K562 (cell line): ENCODE data around the gene RPS6KL1. TPM values are rescaled to one million over a fixed set of nuclear protein-coding genes. Genes with fewer than 3 reads are reported as not detected.

Experiments used
- ATAC-seq: fragments of 200-7000 bp; cut with Tn5 transposase; 3 replicates; pipeline ENCODE4 v1.9.1; 2020; ENCODE audit warnings: moderate library complexity
- BruUV-seq: library from RNA; stranded (reverse); fragments of 400-500 nt; replicated peaks from 2 replicates; lab custom pipeline; 2021; lab: Mats Ljungman, UMichigan
- CTCF ChIA-PET: fragments of 300-600 bp; formaldehyde crosslinking; extraction: SDS; loops from one replicate; lab custom pipeline; 2021; ENCODE audit warnings: low intra/inter-chr PET ratio; lab: Yijun Ruan, JAX
- POLR2A ChIA-PET: fragments of 300-600, 350-650 bp; sonication (Branson Sonifier 250); formaldehyde crosslinking; extraction: SDS; loops from one replicate; lab custom pipeline; 2021; ENCODE audit warnings: antibody characterized with exemption, inconsistent platforms; lab: Yijun Ruan, JAX
- DNase-seq, 4 experiments: peaks; one replicate each; pipeline versions ENCODE4 v3.0.0 to v3.0.0-alpha.2; 2011 to 2018; ENCODE audit warnings: low spot score in 3 of 4, mixed read lengths in 3 of 4; ENCODE audit errors: extremely low read depth in 1 of 4
- FAIRE-seq: peaks from 2 replicates; lab custom pipeline; 2011; peaks lifted over from hg19 to GRCh38; lab: Jason Lieb, UNC
- H2AFZ ChIP-seq: 2 replicates; pipeline ENCODE4 v1.6.0; 2011; ENCODE audit warnings: low read depth, low read length, control low read depth, inconsistent platforms
- H3K27ac ChIP-seq: fragments of 200-600 bp; 3 replicates; pipeline ENCODE4 v1.8.0; 2011; ENCODE audit warnings: low read depth, mild to moderate bottlenecking, control low read depth, inconsistent platforms, low read length, moderate library complexity, mixed read lengths; ENCODE audit errors: extremely low read depth
- H3K27me3 ChIP-seq, 2 experiments: fragments of 300-600 bp in 1 of 2; 2 replicates in 1 of 2; 3 replicates in 1 of 2; pipeline versions ENCODE4 v1.6.0 to v1.8.0; 2011; ENCODE audit warnings: inconsistent platforms in 2 of 2, low read length in 2 of 2, mild to moderate bottlenecking in 1 of 2, mixed read lengths in 1 of 2, moderate library complexity in 1 of 2; ENCODE audit not compliant: control insufficient read depth in 2 of 2, insufficient read depth in 2 of 2
- H3K36me3 ChIP-seq: fragments of 300-600 bp; 3 replicates; pipeline ENCODE4 v1.8.0; 2011; ENCODE audit warnings: mild to moderate bottlenecking, low read length, inconsistent platforms; ENCODE audit not compliant: control insufficient read depth, insufficient read depth
- H3K4me1 ChIP-seq, 2 experiments: fragments of 200-600 bp in 1 of 2; replicated peaks in 1 of 2; 2 replicates in 1 of 2; 3 replicates in 1 of 2; pipeline versions ENCODE4 v1.5.1 to v1.8.0; 2011; ENCODE audit warnings: inconsistent platforms in 2 of 2, low read length in 2 of 2, mild to moderate bottlenecking in 1 of 2, mixed read lengths in 1 of 2, moderate library complexity in 1 of 2; ENCODE audit not compliant: control insufficient read depth in 2 of 2, insufficient read depth in 2 of 2
- H3K4me2 ChIP-seq: 2 replicates; pipeline ENCODE4 v1.6.1; 2011; ENCODE audit warnings: low read length, control low read depth, inconsistent platforms, mixed read lengths; ENCODE audit not compliant: insufficient read depth
- H3K4me3 ChIP-seq: fragments of 200-600 bp; sonication (generic), shearing (Covaris generic); 2 replicates; pipeline ENCODE4 v1.5.1; 2016; ENCODE audit warnings: control low read depth, inconsistent platforms
- H3K79me2 ChIP-seq: fragments of 200-600 bp; 3 replicates; pipeline ENCODE4 v1.8.0; 2011; ENCODE audit warnings: low read length, inconsistent platforms; ENCODE audit not compliant: control insufficient read depth, insufficient read depth
- H3K9ac ChIP-seq, 2 experiments: 2 replicates each; pipeline versions ENCODE4 v1.6.0 to v1.6.1; 2011; ENCODE audit warnings: low read depth in 2 of 2, low read length in 2 of 2, control low read depth in 1 of 2, inconsistent platforms in 1 of 2, mild to moderate bottlenecking in 1 of 2, mixed read lengths in 1 of 2; ENCODE audit not compliant: insufficient read depth in 1 of 2
- H3K9me1 ChIP-seq: one replicate; pipeline ENCODE4 v1.6.0; 2011; ENCODE audit warnings: inconsistent platforms, mild to moderate bottlenecking, low read length, moderate library complexity; ENCODE audit not compliant: control insufficient read depth, insufficient read depth
- H3K9me3 ChIP-seq: replicated peaks from 2 replicates; pipeline ENCODE4 v1.5.1; 2011; ENCODE audit warnings: low read depth, low read length, inconsistent platforms; ENCODE audit not compliant: control insufficient read depth, insufficient read depth
- H4K20me1 ChIP-seq: replicated peaks from 2 replicates; pipeline ENCODE4 v1.6.1; 2011; ENCODE audit warnings: low read length, inconsistent platforms, mixed read lengths; ENCODE audit not compliant: control insufficient read depth, insufficient read depth
- BCL6 ChIP-seq: fragments of 250-450 bp; sonication (Bioruptor Pico); IDR thresholded peaks from 2 replicates; pipeline ENCODE4 v1.4.0; 2020
- CREB5 ChIP-seq: fragments of 250-450 bp; sonication (Bioruptor Pico); IDR thresholded peaks from 2 replicates; pipeline ENCODE4 v1.5.0; 2020; ENCODE audit warnings: mild to moderate bottlenecking
- KLF13 ChIP-seq: fragments of 450-650 bp; IDR thresholded peaks from 2 replicates; pipeline ENCODE4 v1.6.1; 2016; ENCODE audit warnings: missing genetic modification characterization, low read depth, mild to moderate bottlenecking, missing compliant biosample characterization, moderate library complexity, borderline replicate concordance
- MCM7 ChIP-seq, 2 experiments: fragments of 450-650 bp; IDR thresholded peaks; 2 replicates each; pipeline ENCODE4 v1.6.1; 2016 to 2018
- MLLT1 ChIP-seq, 2 experiments: fragments of 450-650 bp; IDR thresholded peaks; 2 replicates each; pipeline ENCODE4 v1.6.1; 2016
- PHF21A ChIP-seq: fragments of 450-650 bp; IDR thresholded peaks from 2 replicates; pipeline ENCODE4 v1.6.1; 2017; ENCODE audit warnings: low read depth, borderline replicate concordance
- RFX1 ChIP-seq: fragments of 450-650 bp; IDR thresholded peaks from 2 replicates; pipeline ENCODE4 v1.6.1; 2016; ENCODE audit warnings: mild to moderate bottlenecking, moderate library complexity
- TCF7 ChIP-seq: sonication (generic); IDR thresholded peaks from 2 replicates; pipeline ENCODE4 v1.6.1; 2016; ENCODE audit warnings: antibody characterized with exemption, borderline replicate concordance
- TRIM24 ChIP-seq, 2 experiments: fragments of 450-650 bp; IDR thresholded peaks; 2 replicates each; pipeline ENCODE4 v1.6.1; 2016
- ZBTB9 ChIP-seq: fragments of 450-650 bp; formaldehyde crosslinking; IDR thresholded peaks from 2 replicates; pipeline ENCODE4 v1.4.0; 2020; ENCODE audit warnings: mild to moderate bottlenecking, moderate library complexity
- ZHX1 ChIP-seq: fragments of 150-350 bp; conservative IDR thresholded peaks from 2 replicates; pipeline ENCODE4 v1.6.1; 2014; ENCODE audit warnings: low read length
- ZKSCAN8 ChIP-seq: fragments of 200-800 bp; sonication (Bioruptor generic); IDR thresholded peaks from 2 replicates; pipeline ENCODE4 v1.6.1; 2016; ENCODE audit warnings: missing genetic modification characterization, missing compliant biosample characterization
- ZNF408 ChIP-seq: fragments of 250-450 bp; sonication (Bioruptor Pico); IDR thresholded peaks from 2 replicates; pipeline ENCODE4 v1.4.0; 2020; ENCODE audit warnings: low read depth, mild to moderate bottlenecking, moderate library complexity
- WGBS: fragments of 100-300 bp; shearing (Covaris generic); methylation state at CpG from one replicate; pipeline ENCODE4 v1.1.6; 2016; ENCODE audit warnings: low coverage, mixed read lengths; ENCODE audit not compliant: insufficient coverage; ENCODE audit errors: missing lambda C conversion rate; 5-methylcytosine and 5-hydroxymethylcytosine counted together
- in situ Hi-C: fragments of 300-500 bp; cut with MboI; formaldehyde crosslinking; loops from 4 replicates; pipeline ENCODE4 v1.15.0; 2018; ENCODE audit warnings: inconsistent platforms, mixed read lengths
- intact Hi-C: fragments of 100-400 bp; cut with micrococcal nuclease; formaldehyde crosslinking; loops from 2 replicates; pipeline ENCODE4 v1.14.2; 2022
- polyA plus RNA-seq, 8 experiments: library from polyadenylated mRNA; depleted of rRNA in 4 of 8; stranded (reverse) in 5 of 8; unstranded in 3 of 8; fragments of >200 nt; fragmentation: Nextera tagmentation in 2 of 8; fragmentation: Illumina TruSeq in 1 of 8; extraction: Ambion mirVana in 2 of 8; extraction: Trizol in 1 of 8; gene quantifications; 2 replicates each; pipeline versions ENCODE4 v1.2.1 to v1.2.3, GENCODE V29; 2011 to 2014; ENCODE audit warnings: inconsistent platforms in 1 of 8, missing spikeins in 1 of 8
- total RNA-seq, 7 experiments: library from RNA; depleted of rRNA in 6 of 7; stranded (reverse); fragments of >200 nt in 6 of 7; fragmentation: Illumina TruSeq in 2 of 7; extraction: Trizol in 2 of 7; gene quantifications; 2 replicates each; pipeline versions ENCODE4 v1.2.1 to v1.2.3, GENCODE V29; 2011 to 2021; ENCODE audit warnings: low replicate concordance in 1 of 7

RPS6KL1 gene
- total and polyA plus RNA-seq, 9 of the 15 experiments (the other 6 are each of a cell fraction or from before 2014, with no cell fraction given) = 0.91 to 15.5 (median 8.1) TPM

- no peak overlapping the region for H3K4me3 ChIP-seq
- no peaks in the 10 kb centered on the region for H3K9me3 ChIP-seq
- no peaks in the 10 kb centered on the region for H3K9me1 ChIP-seq
- no peaks in the 10 kb centered on the region for H3K27me3 ChIP-seq
- no peak for TF ChIP-seq TRIM24 (IDR thresholded peaks at IDR 0.05)
- no peak for TF ChIP-seq RFX1
- no peak for TF ChIP-seq ZKSCAN8 (CRISPR knock-in tag)
- no peak for TF ChIP-seq CREB5 (CRISPR knock-in tag)
- no peak for TF ChIP-seq BCL6 (CRISPR knock-in tag)
- no peak for TF ChIP-seq MLLT1 (IDR thresholded peaks at IDR 0.05)
- TF ChIP-seq ZNF408 (CRISPR knock-in tag) = no peak
- TF ChIP-seq ZBTB9 (CRISPR knock-in tag) = no peak
- TF ChIP-seq KLF13 (tag) = no peak
- no peak for TF ChIP-seq ZHX1
- no peak for TF ChIP-seq PHF21A
- no peak for TF ChIP-seq MCM7 (IDR thresholded peaks at IDR 0.05)
- TF ChIP-seq TCF7 = no peak
- no peak overlapping the region for H3K4me2 ChIP-seq
- BruUV-seq = no TSS peak
- ATAC-seq (no peak), FAIRE-seq (no peak), DNase-seq (no peak)
- 38% methylated on average over 4 of the region's 9 CpGs for WGBS
- H3K9ac ChIP-seq = no peak overlapping the region
- ChIA-PET CTCF (no interaction called here), POLR2A (interaction anchor here (0.6 to 0.8 kb wide), 2 partner anchors 9 to 132 kb away, joined by 3 read pairs; no protein-coding TSS in a partner anchor)
- intact Hi-C loops (no loop called here), in situ Hi-C loops (no loop called here)
- H2AFZ ChIP-seq = no peak overlapping the region
- H3K4me1 ChIP-seq = peaks cover 0 to 56% of the 10 kb centered on the region in 2 experiments; a peak in 3 of 5 replicates
- H3K27ac ChIP-seq = no peak overlapping the region
- no peaks in the 10 kb centered on the region for H4K20me1 ChIP-seq
- H3K79me2 ChIP-seq = no peaks in the 10 kb centered on the region
- no peaks in the 10 kb centered on the region for H3K36me3 ChIP-seq
These were observed 27.9 kb upstream of the RPS6KL1 start for GRCh38 chr14:74950795-74951442.
